Ovary (tissue), 9 donors: ENCODE data around the gene NRXN3. TPM values are rescaled to one million over a fixed set of nuclear protein-coding genes. Genes with fewer than 3 reads are reported as not detected.

Experiments
- DNase-seq, 5 donors: peaks; one replicate each; pipeline ENCODE4 v3.0.0-alpha.2; 2019 to 2020
- H3K27ac ChIP-seq, 2 donors: fragments of 200-600 bp; one replicate each; pipeline versions ENCODE4 v1.5.1 to v1.8.0; 2019 to 2022
- H3K27me3 ChIP-seq: fragments of 200-600 bp; one replicate; pipeline ENCODE4 v1.8.0; 2022
- H3K36me3 ChIP-seq: fragments of 200-600 bp; sonication (generic); one replicate; pipeline ENCODE4 v1.5.1; 2019
- H3K4me1 ChIP-seq: one replicate; pipeline ENCODE4 v1.8.1; 2013; ENCODE audit warnings: mild to moderate bottlenecking, moderate library complexity; ENCODE audit not compliant: insufficient read depth
- H3K4me3 ChIP-seq: fragments of 200-600 bp; sonication (generic); one replicate; pipeline ENCODE4 v1.5.1; 2017
- H3K9me3 ChIP-seq, 2 donors: fragments of 200-600 bp in 1 of 2; sonication (generic) in 1 of 2; one replicate each; pipeline versions ENCODE4 v1.5.1 to v1.8.1; 2013 to 2019; ENCODE audit warnings: mild to moderate bottlenecking in 1 of 2, moderate library complexity in 1 of 2
- EP300 ChIP-seq: sonication (generic); formaldehyde crosslinking; IDR thresholded peaks from one replicate; pipeline ENCODE4 v1.6.1; 2017; ENCODE audit warnings: antibody characterized with exemption
- POLR2A ChIP-seq: fragments of 450-650 bp; IDR thresholded peaks from one replicate; pipeline ENCODE4 v1.6.1; 2017; ENCODE audit warnings: antibody characterized with exemption, mild to moderate bottlenecking, moderate library complexity
- WGBS, 3 donors: extraction: QIAGEN DNeasy Blood & Tissue Kit in 1 of 3; methylation state at CpG; one replicate each; pipeline versions ENCODE4 v1.1.5 to v1.1.7; 2013 to 2017; 5-methylcytosine and 5-hydroxymethylcytosine counted together
- intact Hi-C, 4 donors: fragments of 100-400 bp; cut with DNase I; formaldehyde crosslinking; loops; one replicate each; pipeline versions ENCODE4 v1.11.0 to v1.15.1; 2022 to 2023
- polyA plus RNA-seq, 2 donors: library from polyadenylated mRNA; stranded (reverse); fragments of 200-250 nt in 1 of 2; fragments of 350-450 nt in 1 of 2; fragmentation: Illumina TruSeq in 1 of 2; extraction: RNeasy Lipid Tissue Mini Kit (QIAGEN cat#74804) in 1 of 2; gene quantifications; one replicate each; pipeline ENCODE4 v1.2.3, GENCODE V29; 2013 to 2014
- total RNA-seq, 7 donors: library from RNA; depleted of rRNA in 2 of 7; stranded (reverse); fragments of >200 nt in 2 of 7; fragmentation: NEBNext Ultra II Directional in 3 of 7; extraction: Animal tissue kit (Norgen Biotek cat#: 25700) in 3 of 7; gene quantifications; one replicate each; pipeline versions ENCODE4 v1.1.0 to v1.2.4, GENCODE V29; 2016 to 2023
- TF ChIP-seq, protein P1 (sequence below), 3 donors: fragments of 450-650 bp in 2 of 3; fragments of 200-600 bp in 1 of 3; IDR thresholded peaks; one replicate each; pipeline versions ENCODE4 v1.5.1 to v1.8.0; 2016 to 2022; ENCODE audit warnings: antibody characterized with exemption in 3 of 3, mild to moderate bottlenecking in 1 of 3
- donor health status: DM: no; HTN: no; CAD: no; lungs with moderate emphysema.
- donor health status: DM: no; HTN: no; CAD: no.
- donor health status: Bipolar disorder and iron deficiency.
- donor health status: DM: yes; HTN: yes; CAD: no.
- donor health status: DM: no; HTN: no; CAD: no.
- donor health status: DM: yes; HTN: yes; CAD: no.

NRXN3 gene
- total and polyA plus RNA-seq, 9 donors: 0.28 to 6.2 (median 0.82) TPM

DNA sequence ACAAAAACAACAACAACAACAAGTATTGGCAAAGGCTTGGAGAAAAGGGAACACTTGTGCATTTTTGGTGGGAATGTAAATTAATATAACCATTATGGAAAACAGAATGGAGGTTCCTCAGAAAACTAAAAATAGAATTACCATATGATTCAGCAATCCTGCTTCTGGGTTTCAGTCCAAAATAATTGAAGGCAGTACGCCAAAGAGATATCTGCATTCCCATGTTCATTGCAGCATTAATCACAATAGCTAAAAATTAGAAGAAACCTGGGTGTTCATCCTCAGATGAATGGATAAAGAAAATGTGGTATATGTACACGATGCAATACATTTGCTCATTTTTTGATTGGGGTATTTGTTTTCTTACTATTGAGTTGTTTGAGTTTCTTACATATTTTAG lies 813.0 kb downstream of the NRXN3 start:
- 45 to 52% (median 49%) methylated on average over 2 of the region's 2 CpGs for WGBS, 3 donors
- intact Hi-C loops: no loop called here
- no peak overlapping the region for H3K4me3 ChIP-seq
- no peaks in the 10 kb centered on the region for H3K4me1 ChIP-seq
- H3K27me3 ChIP-seq: no peaks in the 10 kb centered on the region
- no peak overlapping the region for H3K27ac ChIP-seq
- TF ChIP-seq, protein P1, sequence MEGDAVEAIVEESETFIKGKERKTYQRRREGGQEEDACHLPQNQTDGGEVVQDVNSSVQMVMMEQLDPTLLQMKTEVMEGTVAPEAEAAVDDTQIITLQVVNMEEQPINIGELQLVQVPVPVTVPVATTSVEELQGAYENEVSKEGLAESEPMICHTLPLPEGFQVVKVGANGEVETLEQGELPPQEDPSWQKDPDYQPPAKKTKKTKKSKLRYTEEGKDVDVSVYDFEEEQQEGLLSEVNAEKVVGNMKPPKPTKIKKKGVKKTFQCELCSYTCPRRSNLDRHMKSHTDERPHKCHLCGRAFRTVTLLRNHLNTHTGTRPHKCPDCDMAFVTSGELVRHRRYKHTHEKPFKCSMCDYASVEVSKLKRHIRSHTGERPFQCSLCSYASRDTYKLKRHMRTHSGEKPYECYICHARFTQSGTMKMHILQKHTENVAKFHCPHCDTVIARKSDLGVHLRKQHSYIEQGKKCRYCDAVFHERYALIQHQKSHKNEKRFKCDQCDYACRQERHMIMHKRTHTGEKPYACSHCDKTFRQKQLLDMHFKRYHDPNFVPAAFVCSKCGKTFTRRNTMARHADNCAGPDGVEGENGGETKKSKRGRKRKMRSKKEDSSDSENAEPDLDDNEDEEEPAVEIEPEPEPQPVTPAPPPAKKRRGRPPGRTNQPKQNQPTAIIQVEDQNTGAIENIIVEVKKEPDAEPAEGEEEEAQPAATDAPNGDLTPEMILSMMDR (IDR thresholded peaks at IDR 0.05): no peak
- no peak for TF ChIP-seq POLR2A
- no peak for TF ChIP-seq EP300
- no peaks in the 10 kb centered on the region for H3K9me3 ChIP-seq
- H3K36me3 ChIP-seq: no peaks in the 10 kb centered on the region
- DNase-seq: no peak

DNA sequence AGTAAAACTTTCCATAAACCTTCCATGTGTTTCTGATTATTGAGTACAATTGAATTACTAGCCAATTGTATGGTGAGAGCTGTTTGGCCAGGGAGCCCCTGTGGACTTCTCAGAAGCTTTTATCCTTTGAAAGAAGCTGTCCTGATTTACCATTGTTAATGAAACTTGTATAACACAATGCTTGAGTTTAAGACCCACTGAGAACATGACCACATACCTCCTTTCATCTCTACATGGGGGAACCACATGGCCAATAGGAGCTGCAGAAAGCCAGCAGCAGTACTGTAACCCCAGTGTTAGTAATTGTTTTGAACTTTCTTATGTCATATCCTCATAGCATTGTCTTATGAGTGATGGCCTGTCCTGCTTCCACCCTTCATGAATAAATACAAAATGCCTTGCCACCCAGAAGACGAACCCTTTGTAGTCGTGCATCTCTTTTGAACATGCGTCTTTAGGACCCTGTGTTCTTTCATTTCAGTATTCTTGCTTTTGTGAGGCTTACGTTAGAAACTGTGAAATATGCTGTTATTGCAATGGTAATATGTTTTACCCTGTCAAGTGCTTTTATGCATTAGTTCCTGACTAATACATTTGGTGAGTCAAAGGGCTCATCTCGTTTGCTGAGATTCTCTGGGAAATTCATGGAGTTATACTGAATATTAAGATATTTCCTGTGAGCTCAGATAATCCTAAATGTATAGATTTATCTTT lies 815.7 kb downstream of the NRXN3 start:
- DNase-seq: no peak
- intact Hi-C loops: no loop called here
- Histone ChIP-seq H3K4me3 (no peak overlapping the region), H3K36me3 (no peaks in the 10 kb centered on the region), H3K4me1 (no peaks in the 10 kb centered on the region), H3K27me3 (no peaks in the 10 kb centered on the region), H3K9me3 (no peaks in the 10 kb centered on the region), H3K27ac (no peak overlapping the region)
- WGBS, 3 donors: 64 to 77% (median 66%) methylated on average over 5 of the region's 5 CpGs
- TF ChIP-seq, protein P1 (IDR thresholded peaks at IDR 0.05): no peak
- no peak for TF ChIP-seq EP300
- TF ChIP-seq POLR2A: no peak

DNA sequence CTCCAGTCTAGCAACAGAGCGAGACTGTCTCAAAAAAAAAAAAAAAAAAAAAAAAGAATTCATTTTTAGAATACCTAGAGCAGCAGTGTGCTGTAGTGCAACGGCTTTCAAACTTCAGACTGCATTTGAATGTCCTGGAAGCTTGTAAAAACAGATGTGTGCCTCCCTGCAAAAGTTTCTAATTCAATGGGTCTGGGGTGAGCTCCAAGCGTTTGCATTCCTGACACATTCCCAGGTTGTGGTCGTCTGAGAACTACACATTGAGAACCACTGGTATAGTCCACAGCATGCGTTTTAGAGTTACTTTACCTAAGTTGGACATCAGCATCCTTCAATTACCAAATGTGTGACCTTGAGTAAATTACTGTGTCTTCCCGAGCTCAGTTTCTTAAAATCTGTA lies 816.8 kb downstream of the NRXN3 start:
- TF ChIP-seq POLR2A (no peak), EP300 (no peak)
- TF ChIP-seq, protein P1 (IDR thresholded peaks at IDR 0.05): no peak

DNA sequence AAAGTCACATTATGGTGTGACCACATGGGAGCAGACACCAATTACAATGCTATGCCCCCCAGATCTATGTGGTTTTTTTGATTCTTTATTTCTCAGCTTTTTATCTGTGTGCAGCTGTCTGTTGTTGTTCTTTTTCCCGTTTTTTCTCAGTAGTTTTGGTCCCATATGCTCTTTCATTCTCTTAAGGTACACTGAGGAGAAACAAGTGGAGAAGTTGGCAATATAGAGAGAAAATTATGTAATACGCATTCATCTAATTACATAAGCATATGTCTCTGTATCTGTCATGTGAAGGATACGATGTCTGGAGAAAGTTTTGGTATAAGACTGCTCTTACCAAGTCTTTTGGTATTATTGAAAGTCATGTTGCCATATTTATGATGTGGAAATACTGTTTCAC lies 819.0 kb downstream of the NRXN3 start:
- WGBS, 3 donors: 59 to 72% (median 62%) methylated on average over 3 of the region's 3 CpGs
- no peak for DNase-seq
- TF ChIP-seq EP300 (no peak), POLR2A (no peak)
- TF ChIP-seq, protein P1 (IDR thresholded peaks at IDR 0.05): no peak
- Histone ChIP-seq H3K4me3 (no peak overlapping the region), H3K27me3 (no peaks in the 10 kb centered on the region), H3K4me1 (no peaks in the 10 kb centered on the region), H3K36me3 (no peaks in the 10 kb centered on the region), H3K27ac (no peak overlapping the region), H3K9me3 (no peaks in the 10 kb centered on the region)
- intact Hi-C loops: no loop called here

More for the DNA sequence above, 816.8 kb downstream of the NRXN3 start:
- DNase-seq: no peak
- Histone ChIP-seq H3K4me3 (no peak overlapping the region), H3K4me1 (no peaks in the 10 kb centered on the region), H3K36me3 (no peaks in the 10 kb centered on the region), H3K27ac (no peak overlapping the region), H3K9me3 (no peaks in the 10 kb centered on the region), H3K27me3 (no peaks in the 10 kb centered on the region)
- intact Hi-C loops: no loop called here
- 43 to 58% (median 47%) methylated on average over 6 of the region's 6 CpGs for WGBS, 3 donors
